ENCODE results near the gene BAK1. TPM values are rescaled to one million over a fixed set of nuclear protein-coding genes. Genes with fewer than 3 reads are reported as not detected.

Gene BAK1
- polyA plus RNA-seq, 1 experiment = 13.0 TPM

DNA sequence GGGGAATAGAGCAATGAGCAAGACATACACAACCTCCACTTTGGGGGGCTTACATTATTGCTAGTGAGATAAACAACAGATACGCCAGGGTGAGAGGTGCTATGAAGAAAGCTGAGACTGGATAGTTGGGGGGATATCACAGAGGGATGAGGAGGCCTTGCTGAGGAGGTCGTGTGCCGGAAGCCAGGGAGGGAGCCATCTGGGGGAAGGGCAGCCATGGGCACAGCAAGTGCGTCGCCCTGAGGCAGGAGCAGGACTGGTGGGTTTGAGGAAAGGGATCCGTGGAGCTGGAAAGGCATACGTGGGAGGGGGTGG is 12.2 kb upstream of the BAK1 start:
- ChIA-PET POLR2A (no interaction called here), CTCF (interaction anchor here (1.3 to 1.9 kb wide), 4 partner anchors 15 to 564 kb away, joined by 4 to 8 read pairs (median 6); partner anchors contain the start of gene UQCC2)
- DNase-seq (ENCODE audit: low read depth, low spot score) = no peak
- Histone ChIP-seq H3K27ac (ENCODE audit: low read depth, low read length) (no peak overlapping the region), H3K27me3 (ENCODE audit: control insufficient read depth, insufficient read depth, low read length) (no peaks in the 10 kb centered on the region), H3K9me3 (ENCODE audit: control insufficient read depth, insufficient read depth, low read length) (no peaks in the 10 kb centered on the region; the same call in 1 of the 2 replicates), H3K4me3 (ENCODE audit: low read depth, low read length) (no peak overlapping the region)
- TF ChIP-seq, protein P1, sequence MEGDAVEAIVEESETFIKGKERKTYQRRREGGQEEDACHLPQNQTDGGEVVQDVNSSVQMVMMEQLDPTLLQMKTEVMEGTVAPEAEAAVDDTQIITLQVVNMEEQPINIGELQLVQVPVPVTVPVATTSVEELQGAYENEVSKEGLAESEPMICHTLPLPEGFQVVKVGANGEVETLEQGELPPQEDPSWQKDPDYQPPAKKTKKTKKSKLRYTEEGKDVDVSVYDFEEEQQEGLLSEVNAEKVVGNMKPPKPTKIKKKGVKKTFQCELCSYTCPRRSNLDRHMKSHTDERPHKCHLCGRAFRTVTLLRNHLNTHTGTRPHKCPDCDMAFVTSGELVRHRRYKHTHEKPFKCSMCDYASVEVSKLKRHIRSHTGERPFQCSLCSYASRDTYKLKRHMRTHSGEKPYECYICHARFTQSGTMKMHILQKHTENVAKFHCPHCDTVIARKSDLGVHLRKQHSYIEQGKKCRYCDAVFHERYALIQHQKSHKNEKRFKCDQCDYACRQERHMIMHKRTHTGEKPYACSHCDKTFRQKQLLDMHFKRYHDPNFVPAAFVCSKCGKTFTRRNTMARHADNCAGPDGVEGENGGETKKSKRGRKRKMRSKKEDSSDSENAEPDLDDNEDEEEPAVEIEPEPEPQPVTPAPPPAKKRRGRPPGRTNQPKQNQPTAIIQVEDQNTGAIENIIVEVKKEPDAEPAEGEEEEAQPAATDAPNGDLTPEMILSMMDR (IDR thresholded peaks at IDR 0.05; ENCODE audit: low read depth, low read length) = no peak

DNA sequence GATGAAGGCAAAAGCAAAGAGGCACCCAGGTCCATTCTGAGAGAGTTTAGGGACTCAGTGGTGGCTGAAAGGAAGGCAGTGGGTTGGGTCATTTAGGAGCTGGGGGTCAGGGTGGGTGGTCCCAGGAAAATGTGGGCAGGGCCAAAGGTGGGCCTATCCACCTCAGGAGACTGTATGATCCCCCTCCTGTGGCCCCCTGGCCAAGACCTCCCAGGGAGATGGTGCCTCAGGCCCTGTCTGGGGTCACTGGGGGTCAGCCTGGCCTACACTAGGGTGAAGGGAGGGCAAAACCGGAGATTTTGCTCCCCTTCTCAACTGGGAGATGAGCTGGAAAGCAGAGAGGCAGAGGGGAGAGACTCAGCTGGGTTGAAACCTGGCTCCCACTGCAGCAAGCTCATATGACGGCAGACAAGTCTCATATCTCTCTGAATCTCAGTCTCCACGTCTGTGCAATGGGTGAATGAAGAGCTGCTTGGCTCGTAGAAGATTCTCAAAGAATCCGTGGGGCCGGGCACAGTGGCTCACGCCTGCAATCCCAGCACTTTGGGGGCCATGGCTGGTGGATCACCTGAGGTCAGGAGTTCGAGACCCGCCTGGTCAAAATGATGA is 11.5 kb upstream of the BAK1 start:
- Histone ChIP-seq H3K27me3 (ENCODE audit: control insufficient read depth, insufficient read depth, low read length) (no peaks in the 10 kb centered on the region), H3K27ac (ENCODE audit: low read depth, low read length) (no peak overlapping the region), H3K9me3 (ENCODE audit: control insufficient read depth, insufficient read depth, low read length) (no peaks in the 10 kb centered on the region; the same call in 1 of the 2 replicates), H3K4me3 (ENCODE audit: low read depth, low read length) (no peak overlapping the region)
- TF ChIP-seq, protein P1 (IDR thresholded peaks at IDR 0.05; ENCODE audit: low read depth, low read length) = no peak
- ChIA-PET CTCF (interaction anchor here (0.5 to 1.9 kb wide), 6 partner anchors 16 to 564 kb away, joined by 3 to 8 read pairs (median 5); partner anchors contain the start of gene UQCC2), POLR2A (no interaction called here)
- no peak for DNase-seq (ENCODE audit: low read depth, low spot score)

GRCh38 chr6:33590531-33591198 is 10.6 kb upstream of the BAK1 start:
- no peaks in the 10 kb centered on the region; the same call in 1 of the 2 replicates for H3K9me3 ChIP-seq (ENCODE audit: control insufficient read depth, insufficient read depth, low read length)
- peak overlapping the region; percentile 87 for H3K27ac ChIP-seq (ENCODE audit: low read depth, low read length)
- no peak overlapping the region for H3K4me3 ChIP-seq (ENCODE audit: low read depth, low read length)
- ChIA-PET CTCF (interaction anchor here (0.7 to 1.7 kb wide), 24 partner anchors 10 to 565 kb away, joined by 3 to 38 read pairs (median 8); partner anchors contain the start of genes BAK1, ITPR3 and UQCC2), POLR2A (interaction anchor here (0.9 to 1.4 kb wide), 4 partner anchors 31 to 121 kb away, joined by 3 to 8 read pairs (median 4); partner anchors contain the start of genes ITPR3 and UQCC2)
- TF ChIP-seq, protein P1 (IDR thresholded peaks at IDR 0.05; ENCODE audit: low read depth, low read length) = no peak
- no peaks in the 10 kb centered on the region for H3K27me3 ChIP-seq (ENCODE audit: control insufficient read depth, insufficient read depth, low read length)
- no peak for DNase-seq (ENCODE audit: low read depth, low spot score)

GRCh38 chr6:33589731-33590530 is 9.9 kb upstream of the BAK1 start:
- TF ChIP-seq, protein P1 (IDR thresholded peaks at IDR 0.05; ENCODE audit: low read depth, low read length) = peak; percentile 91
- Histone ChIP-seq H3K27ac (ENCODE audit: low read depth, low read length) (peak overlapping the region; percentile 87), H3K27me3 (ENCODE audit: control insufficient read depth, insufficient read depth, low read length) (no peaks in the 10 kb centered on the region), H3K4me3 (ENCODE audit: low read depth, low read length) (no peak overlapping the region), H3K9me3 (ENCODE audit: control insufficient read depth, insufficient read depth, low read length) (no peaks in the 10 kb centered on the region; the same call in 1 of the 2 replicates)
- DNase-seq (ENCODE audit: low read depth, low spot score) = peak; percentile 57
- ChIA-PET POLR2A (interaction anchor here (0.9 to 1.4 kb wide), 4 partner anchors 31 to 122 kb away, joined by 3 to 8 read pairs (median 4); partner anchors contain the start of genes ITPR3 and UQCC2), CTCF (interaction anchor here (0.6 to 1.7 kb wide), 40 partner anchors 10 to 565 kb away, joined by 3 to 38 read pairs (median 6); partner anchors contain the start of genes BAK1, ITPR3 and UQCC2)

Measured in AG04450 (cell line).